Activated B cell treated with CpG ODN at 0.5 μM for 24 hours (primary cell): ENCODE data around the gene KIAA1671. TPM values are rescaled to one million over a fixed set of nuclear protein-coding genes. Genes with fewer than 3 reads are reported as not detected.

Experiments used
- ATAC-seq: fragments of 200-7000 bp; cut with Tn5 transposase; one replicate; pipeline ENCODE4 v1.10.0; 2021; ENCODE audit warnings: low read depth, mild to moderate bottlenecking, moderate library complexity
- CTCF ChIA-PET: fragments of 350-600 bp; sonication (Branson Sonifier 250); formaldehyde crosslinking; loops from one replicate; lab custom pipeline; 2021; ENCODE audit warnings: antibody characterized with exemption; lab: Charles Lee
- POLR2A ChIA-PET: fragments of 350-600 bp; sonication (Branson Sonifier 250); formaldehyde crosslinking; loops from one replicate; lab custom pipeline; 2021; ENCODE audit warnings: antibody characterized with exemption; lab: Charles Lee
- DNase-seq: peaks from one replicate; pipeline ENCODE4 v3.0.0; 2022
- H3K27ac Mint-ChIP-seq: one replicate; pipeline ENCODE4 v1.8.0; 2020; ENCODE audit warnings: mixed read lengths
- H3K27me3 Mint-ChIP-seq: one replicate; pipeline ENCODE4 v1.8.0; 2021; ENCODE audit warnings: mixed read lengths
- H3K36me3 Mint-ChIP-seq: one replicate; pipeline ENCODE4 v1.8.0; 2021; ENCODE audit warnings: low read depth, mixed read lengths
- H3K4me1 Mint-ChIP-seq: one replicate; pipeline ENCODE4 v1.8.0; 2021; ENCODE audit warnings: mixed read lengths
- H3K4me3 Mint-ChIP-seq: one replicate; pipeline ENCODE4 v1.8.0; 2020; ENCODE audit warnings: mild to moderate bottlenecking, mixed read lengths
- H3K9me3 Mint-ChIP-seq: one replicate; pipeline ENCODE4 v1.8.0; 2020; ENCODE audit warnings: mixed read lengths
- intact Hi-C: fragments of 100-400 bp; cut with micrococcal nuclease; formaldehyde crosslinking; loops from one replicate; pipeline ENCODE4 v1.15.1; 2024
- total RNA-seq: library from RNA; stranded (reverse); gene quantifications from 2 replicates; pipeline ENCODE4 v1.2.3, GENCODE V29; 2022
- TF ChIP-seq, protein P1 (sequence below): fragments of 200-600 bp; IDR thresholded peaks from one replicate; pipeline ENCODE4 v1.8.0; 2022; ENCODE audit warnings: antibody characterized with exemption, mild to moderate bottlenecking

KIAA1671 gene
- total RNA-seq, 1 donor from 2014 or later: 0.04 TPM

DNA sequence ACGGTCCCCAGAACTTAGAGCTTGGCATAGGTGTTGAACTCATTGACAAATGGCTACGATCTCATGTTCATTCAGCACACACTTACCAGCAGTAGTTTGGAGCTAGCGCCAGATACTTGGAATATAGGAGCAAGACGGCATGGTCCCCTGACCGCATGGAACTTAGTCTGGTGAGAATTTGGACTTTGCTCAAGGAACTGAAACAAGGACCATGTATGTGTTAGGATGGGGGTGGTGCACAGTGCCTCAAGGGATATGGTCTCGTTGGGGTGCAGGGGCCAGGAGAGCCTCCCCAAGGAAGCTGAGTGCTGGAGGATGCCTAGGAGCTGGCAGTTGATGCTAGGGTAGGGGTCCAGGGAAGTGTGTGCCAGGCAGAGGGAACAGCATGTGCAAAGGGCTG, 119.2 kb downstream of the KIAA1671 start:
- no peak overlapping the region for H3K27ac Mint-ChIP-seq
- intact Hi-C loops: no loop called here
- peaks cover 24% of the 10 kb centered on the region for H3K27me3 Mint-ChIP-seq

DNA sequence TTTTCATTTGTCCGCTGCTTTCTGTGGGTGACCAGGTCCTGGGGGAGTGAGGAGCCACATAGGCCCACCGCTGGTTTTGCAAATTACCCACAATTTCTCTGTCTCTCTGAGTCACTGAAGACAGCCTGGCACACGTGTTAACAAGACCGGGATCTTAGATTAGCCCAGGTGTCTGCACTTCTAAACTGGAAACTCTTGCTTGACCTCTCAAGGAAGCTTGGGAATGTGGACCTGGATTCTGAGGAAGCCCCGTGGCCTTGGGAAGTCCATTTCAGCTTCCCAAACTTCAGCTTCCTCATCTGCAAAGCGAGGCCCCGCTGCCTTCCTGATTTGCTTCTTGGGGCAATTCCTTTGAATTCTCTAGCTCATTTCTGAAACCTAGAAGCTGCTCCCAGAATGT, 119.9 kb downstream of the KIAA1671 start:
- intact Hi-C loops: no loop called here
- CTCF ChIA-PET: no interaction called here
- H3K36me3 Mint-ChIP-seq: no peaks in the 10 kb centered on the region
- no peaks in the 10 kb centered on the region for H3K4me1 Mint-ChIP-seq
- DNase-seq: no peak
- H3K27ac Mint-ChIP-seq: no peak overlapping the region
- TF ChIP-seq, protein P1, sequence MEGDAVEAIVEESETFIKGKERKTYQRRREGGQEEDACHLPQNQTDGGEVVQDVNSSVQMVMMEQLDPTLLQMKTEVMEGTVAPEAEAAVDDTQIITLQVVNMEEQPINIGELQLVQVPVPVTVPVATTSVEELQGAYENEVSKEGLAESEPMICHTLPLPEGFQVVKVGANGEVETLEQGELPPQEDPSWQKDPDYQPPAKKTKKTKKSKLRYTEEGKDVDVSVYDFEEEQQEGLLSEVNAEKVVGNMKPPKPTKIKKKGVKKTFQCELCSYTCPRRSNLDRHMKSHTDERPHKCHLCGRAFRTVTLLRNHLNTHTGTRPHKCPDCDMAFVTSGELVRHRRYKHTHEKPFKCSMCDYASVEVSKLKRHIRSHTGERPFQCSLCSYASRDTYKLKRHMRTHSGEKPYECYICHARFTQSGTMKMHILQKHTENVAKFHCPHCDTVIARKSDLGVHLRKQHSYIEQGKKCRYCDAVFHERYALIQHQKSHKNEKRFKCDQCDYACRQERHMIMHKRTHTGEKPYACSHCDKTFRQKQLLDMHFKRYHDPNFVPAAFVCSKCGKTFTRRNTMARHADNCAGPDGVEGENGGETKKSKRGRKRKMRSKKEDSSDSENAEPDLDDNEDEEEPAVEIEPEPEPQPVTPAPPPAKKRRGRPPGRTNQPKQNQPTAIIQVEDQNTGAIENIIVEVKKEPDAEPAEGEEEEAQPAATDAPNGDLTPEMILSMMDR: no peak
- no peaks in the 10 kb centered on the region for H3K9me3 Mint-ChIP-seq
- POLR2A ChIA-PET: no interaction called here
- H3K27me3 Mint-ChIP-seq: peaks cover 24% of the 10 kb centered on the region
- no peak overlapping the region for H3K4me3 Mint-ChIP-seq
- no peak for ATAC-seq

More for the DNA sequence above, 119.2 kb downstream of the KIAA1671 start:
- DNase-seq: no peak
- Mint-ChIP-seq H3K9me3 (no peaks in the 10 kb centered on the region), H3K36me3 (no peaks in the 10 kb centered on the region), H3K4me1 (no peaks in the 10 kb centered on the region), H3K4me3 (no peak overlapping the region)
- POLR2A ChIA-PET: no interaction called here
- CTCF ChIA-PET: no interaction called here
- ATAC-seq: no peak
- TF ChIP-seq, protein P1: no peak

DNA sequence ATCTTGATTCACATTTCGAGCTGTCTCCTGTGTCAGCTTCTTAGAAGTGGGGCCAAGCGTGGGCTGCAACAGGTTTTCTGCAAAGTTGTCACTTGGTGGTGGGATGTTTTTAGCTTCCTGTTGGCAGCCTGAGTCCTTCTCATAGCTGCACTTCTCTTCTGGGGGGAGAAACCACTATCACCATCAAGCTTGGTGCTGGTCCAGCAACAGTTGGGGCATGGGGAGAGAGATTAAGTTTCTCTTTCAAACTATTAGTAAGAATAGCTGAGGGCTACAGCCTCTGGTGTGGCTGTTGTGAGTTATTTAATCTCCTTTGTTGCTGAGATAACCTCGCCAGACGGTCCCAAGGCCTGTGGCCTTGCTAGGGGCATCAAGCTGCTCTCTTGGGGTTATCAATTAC, 123.8 kb downstream of the KIAA1671 start:
- no peak overlapping the region for H3K27ac Mint-ChIP-seq
- intact Hi-C loops: no loop called here
- DNase-seq (no peak), ATAC-seq (no peak)
- ChIA-PET CTCF (no interaction called here), POLR2A (no interaction called here)
- no peak overlapping the region for H3K4me3 Mint-ChIP-seq
- no peaks in the 10 kb centered on the region for H3K9me3 Mint-ChIP-seq
- H3K27me3 Mint-ChIP-seq: peaks cover 17% of the 10 kb centered on the region
- no peaks in the 10 kb centered on the region for H3K36me3 Mint-ChIP-seq
- TF ChIP-seq, protein P1: no peak
- H3K4me1 Mint-ChIP-seq: no peaks in the 10 kb centered on the region

DNA sequence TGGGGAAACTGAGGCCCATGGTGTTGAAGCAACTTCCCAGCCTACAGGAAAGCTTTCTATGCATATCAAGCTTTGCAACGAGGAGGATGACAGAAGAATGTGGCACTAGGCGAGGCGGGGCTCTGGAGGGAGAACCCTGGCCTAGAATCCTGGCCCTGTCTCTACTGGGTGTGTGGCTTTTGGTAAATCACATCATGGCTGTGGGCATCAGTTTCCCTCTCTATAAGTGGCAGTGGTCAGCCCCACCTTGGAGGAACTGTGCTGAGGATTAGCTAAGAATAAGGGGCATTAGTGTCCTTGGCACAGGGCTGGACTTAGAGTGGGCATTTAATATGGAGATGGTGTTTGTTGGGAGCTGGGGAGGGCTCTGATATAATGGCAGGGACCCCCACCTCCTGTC, 124.5 kb downstream of the KIAA1671 start:
- Mint-ChIP-seq H3K27ac (no peak overlapping the region), H3K4me3 (no peak overlapping the region), H3K9me3 (no peaks in the 10 kb centered on the region), H3K27me3 (peaks cover 12% of the 10 kb centered on the region), H3K36me3 (no peaks in the 10 kb centered on the region), H3K4me1 (no peaks in the 10 kb centered on the region)
- DNase-seq (no peak), ATAC-seq (no peak)
- TF ChIP-seq, protein P1: no peak
- POLR2A ChIA-PET: no interaction called here
- CTCF ChIA-PET: no interaction called here
- intact Hi-C loops: no loop called here

DNA sequence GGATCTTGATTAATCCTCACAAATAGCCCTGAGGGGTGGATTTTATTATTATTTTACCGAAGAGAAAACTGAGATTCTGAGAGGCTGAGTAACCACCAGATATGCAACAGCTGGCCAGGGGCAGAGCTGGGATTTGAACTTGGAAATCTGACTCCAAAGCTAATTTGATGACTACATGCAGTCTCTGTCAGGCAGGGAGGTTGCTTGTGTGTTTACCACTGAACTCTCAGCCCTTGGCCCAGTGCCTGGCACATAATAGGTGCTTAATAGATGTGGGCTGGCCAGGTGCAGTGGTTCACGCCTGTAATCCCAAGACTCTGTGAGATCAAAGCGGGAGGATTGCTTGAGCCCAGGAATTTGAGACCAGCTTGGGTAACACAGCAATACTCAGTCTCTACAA, 125.4 kb downstream of the KIAA1671 start:
- DNase-seq (no peak), ATAC-seq (no peak)
- Mint-ChIP-seq H3K27me3 (peaks cover 9% of the 10 kb centered on the region), H3K4me3 (no peak overlapping the region), H3K27ac (no peak overlapping the region), H3K9me3 (no peaks in the 10 kb centered on the region), H3K4me1 (no peaks in the 10 kb centered on the region), H3K36me3 (no peaks in the 10 kb centered on the region)
- TF ChIP-seq, protein P1: no peak
- intact Hi-C loops: no loop called here
- ChIA-PET CTCF (no interaction called here), POLR2A (no interaction called here)
